Fibroblast of skin of left quadriceps (primary cell): Measurements from ENCODE around the gene TRAK1.

Experiments
- DNase-seq, 2 experiments: peaks; one replicate each; pipeline ENCODE4 v3.0.0-alpha.2; 2013; ENCODE audit warnings: low read depth in 2 of 2

Gene TRAK1

GRCh38 chr3:42246091-42246490 is 154.9 kb downstream of the TRAK1 start:
- no peak for DNase-seq

- peak; percentile 23 to 25 for DNase-seq
These were observed 156.4 kb downstream of the TRAK1 start for GRCh38 chr3:42247576-42248027.

- DNase-seq, result no peak
These were observed 159.6 kb downstream of the TRAK1 start for GRCh38 chr3:42250761-42251160.

- DNase-seq, result no peak
These were observed 163.4 kb downstream of the TRAK1 start for GRCh38 chr3:42254566-42254965.

GRCh38 chr3:42256135-42256819 is 165.1 kb downstream of the TRAK1 start:
- DNase-seq, result peak; percentile 71 to 72

GRCh38 chr3:42257007-42257406 is 165.8 kb downstream of the TRAK1 start:
- DNase-seq, result no peak

GRCh38 chr3:42262525-42262924 is 171.4 kb downstream of the TRAK1 start:
- no peak for DNase-seq

- DNase-seq, result no peak
These were observed 172.5 kb downstream of the TRAK1 start for GRCh38 chr3:42263354-42264346.

GRCh38 chr3:42264399-42265058 is 173.4 kb downstream of the TRAK1 start:
- DNase-seq, result no peak

- DNase-seq, result no peak
These were observed 174.2 kb downstream of the TRAK1 start for GRCh38 chr3:42265059-42265991.

GRCh38 chr3:42266085-42266484 is 174.9 kb downstream of the TRAK1 start, which contains the start of gene CCK:
TSS of gene CCK (minus strand) at chr3:42266185. CDS start at chr3:42263630, 2,555 bp downstream.
- DNase-seq, result no peak

- DNase-seq, result no peak
These were observed 176.7 kb downstream of the TRAK1 start for GRCh38 chr3:42267878-42268277.

GRCh38 chr3:42269647-42270046 is 178.5 kb downstream of the TRAK1 start:
- DNase-seq, result no peak

GRCh38 chr3:42270561-42270960 is 179.4 kb downstream of the TRAK1 start:
- DNase-seq, result no peak

GRCh38 chr3:42271786-42272185 is 180.6 kb downstream of the TRAK1 start:
- no peak for DNase-seq

GRCh38 chr3:42273361-42273760 is 182.2 kb downstream of the TRAK1 start:
- DNase-seq, result no peak

- DNase-seq, result no peak
These were observed 183.1 kb downstream of the TRAK1 start for GRCh38 chr3:42274266-42274665.

- DNase-seq, result no peak
These were observed 184.1 kb downstream of the TRAK1 start for GRCh38 chr3:42275217-42275616.
